ENCODE results near the gene CSTF3.

Gene CSTF3

DNA sequence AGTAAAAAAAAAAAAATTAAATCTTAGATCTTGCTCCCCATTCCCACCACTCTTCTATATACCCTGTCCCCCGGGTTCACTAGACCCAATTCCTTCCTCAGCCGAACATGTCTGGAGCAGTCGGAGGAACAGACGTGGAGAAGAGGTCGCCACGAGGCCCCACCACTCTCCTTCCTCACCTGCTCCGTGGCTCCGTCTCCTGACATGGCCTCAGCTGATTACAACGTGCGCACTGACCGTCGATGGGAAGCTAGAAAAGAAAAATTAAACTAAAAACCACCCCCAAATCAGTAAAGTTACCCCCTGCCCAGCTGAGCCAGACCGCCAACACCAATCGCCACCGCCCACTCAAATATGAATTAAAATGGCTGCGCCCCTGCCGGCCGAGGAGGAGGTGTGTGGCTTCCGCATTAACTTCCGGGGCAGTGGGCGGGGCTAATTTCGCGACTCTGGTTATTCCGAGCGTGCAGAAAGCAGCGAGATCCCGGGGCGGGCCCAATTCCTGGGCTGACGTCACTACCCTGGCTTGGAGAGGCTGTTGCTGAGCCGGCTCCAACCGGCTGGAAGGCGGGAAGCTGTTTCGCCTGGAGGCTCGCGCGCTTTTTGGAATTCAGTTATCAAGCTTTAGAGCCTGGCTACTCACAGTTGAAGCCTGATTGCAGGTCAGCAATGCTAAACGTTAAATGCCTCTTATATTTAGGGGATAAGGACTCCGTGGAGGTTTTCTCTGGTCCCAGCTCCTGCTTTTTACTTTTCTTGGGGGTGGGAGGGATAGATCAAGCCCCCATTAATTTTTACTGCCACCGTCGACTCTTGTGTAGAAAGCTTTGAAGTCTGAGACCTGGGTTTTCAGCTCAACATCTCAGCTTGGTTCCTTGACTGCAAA, at the start of gene CSTF3:
TSS of gene CSTF3 (minus strand) at position 361 of the 886 bp plus-strand sequence. CDS start at position 206, 155 bp downstream.
- Mint-ChIP-seq H3K4me1 (ENCODE audit: low read depth) (peaks cover 29% of the 10 kb centered on the region), H3K27ac (peak within 1 kb of the TSS; percentile 98)

DNA sequence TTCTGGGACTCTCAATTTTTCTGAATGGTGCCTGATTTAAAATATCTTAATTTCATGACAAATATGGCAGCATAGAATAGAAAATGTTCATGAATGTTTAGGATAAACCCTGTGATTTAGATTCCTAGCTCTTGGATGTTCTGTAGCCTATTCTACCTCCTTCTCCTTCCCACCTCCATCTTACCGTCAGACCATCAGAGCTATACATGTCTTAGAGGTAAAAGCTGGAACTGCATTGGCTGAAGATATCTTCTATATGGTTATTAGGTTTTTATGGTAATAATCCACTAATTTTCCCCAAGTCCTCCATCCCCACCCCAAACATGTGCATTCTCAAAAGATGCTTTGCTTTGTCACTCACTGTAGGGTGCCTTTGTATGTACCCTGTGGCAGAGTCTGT, 46.9 kb upstream of the CSTF3 start:
- Mint-ChIP-seq H3K36me3 (ENCODE audit: low read depth) (no peaks in the 10 kb centered on the region), H3K4me3 (no peak overlapping the region), H3K27me3 (ENCODE audit: low read depth) (peaks cover 3% of the 10 kb centered on the region), H3K27ac (no peak overlapping the region), H3K9me3 (no peaks in the 10 kb centered on the region), H3K4me1 (ENCODE audit: low read depth) (no peaks in the 10 kb centered on the region)

More for the DNA sequence above, at the start of gene CSTF3:
- Mint-ChIP-seq H3K27me3 (ENCODE audit: low read depth) (no peaks in the 10 kb centered on the region), H3K4me3 (peak within 1 kb of the TSS; percentile 100), H3K9me3 (no peaks in the 10 kb centered on the region), H3K36me3 (ENCODE audit: low read depth) (peaks cover 16% of the 10 kb centered on the region)

DNA sequence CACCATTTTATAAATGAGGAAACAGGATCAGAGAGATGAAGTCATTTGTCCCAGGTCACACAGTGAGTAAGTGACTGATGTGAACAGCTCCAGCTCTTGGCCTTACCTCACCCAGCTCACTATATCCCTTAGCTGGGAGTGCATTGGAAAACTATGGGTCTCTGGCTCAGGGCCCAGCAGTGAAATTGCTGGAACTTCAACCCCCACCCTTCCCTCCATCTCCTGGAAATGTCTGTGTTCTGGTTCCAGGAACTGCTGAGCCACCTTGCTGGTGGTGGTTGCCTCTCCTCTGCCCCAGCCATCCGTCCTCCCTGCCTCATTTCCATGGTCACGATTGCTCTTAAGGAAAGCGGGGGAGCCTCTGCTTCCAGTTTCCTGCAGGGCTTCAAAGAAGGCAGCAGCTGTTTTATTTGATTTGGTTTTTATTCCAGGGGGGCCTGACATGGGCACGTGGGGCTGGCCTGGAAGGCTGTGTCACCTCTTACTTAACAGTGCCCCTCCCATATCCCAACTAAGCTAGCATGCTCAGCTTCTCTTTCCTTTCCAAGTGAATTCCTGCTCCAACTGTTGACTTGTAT, 46.2 kb upstream of the CSTF3 start:
- Mint-ChIP-seq H3K4me3 (no peak overlapping the region), H3K36me3 (ENCODE audit: low read depth) (no peaks in the 10 kb centered on the region), H3K4me1 (ENCODE audit: low read depth) (no peaks in the 10 kb centered on the region), H3K27me3 (ENCODE audit: low read depth) (peaks cover 3% of the 10 kb centered on the region), H3K9me3 (no peaks in the 10 kb centered on the region), H3K27ac (no peak overlapping the region)

DNA sequence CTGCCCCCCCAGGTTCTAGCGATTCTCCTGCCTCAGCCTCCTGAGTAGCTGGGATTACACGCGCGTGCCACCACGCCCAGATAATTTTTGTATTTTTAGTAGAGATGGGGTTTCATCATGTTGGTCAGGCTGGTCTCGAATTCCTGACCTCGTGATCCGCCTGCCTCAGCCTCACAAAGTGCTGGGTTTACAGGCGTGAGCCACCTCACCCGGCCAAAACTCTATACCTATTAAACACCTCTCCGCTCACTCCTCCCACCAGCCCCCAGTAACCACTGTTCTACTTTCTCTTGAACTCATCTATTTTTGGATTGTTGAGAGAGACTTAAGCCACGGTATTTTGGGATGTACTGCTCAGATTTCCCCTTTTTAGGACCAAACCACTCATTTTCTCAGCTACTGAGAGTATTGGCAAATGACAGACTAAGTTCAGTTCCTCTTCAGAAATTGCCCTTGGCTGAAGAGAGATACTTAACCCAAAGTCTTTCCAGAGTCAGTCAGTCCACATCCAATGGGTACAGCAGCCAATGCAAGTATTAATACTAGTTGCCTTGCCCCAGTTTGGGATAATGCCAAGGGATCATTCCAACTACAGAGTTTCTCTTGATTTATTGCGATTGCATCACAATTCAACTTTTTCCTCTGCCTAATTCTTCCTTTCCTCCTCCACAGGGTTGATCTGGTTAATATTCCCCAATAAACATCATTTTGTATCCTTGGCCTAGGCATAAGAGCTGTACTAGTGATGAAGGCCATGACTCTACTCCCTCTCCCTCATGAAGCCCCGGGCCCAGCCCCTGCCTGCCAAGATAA, 36.8 kb upstream of the CSTF3 start:
- Mint-ChIP-seq H3K9me3 (no peaks in the 10 kb centered on the region), H3K27ac (no peak overlapping the region), H3K36me3 (ENCODE audit: low read depth) (no peaks in the 10 kb centered on the region), H3K4me1 (ENCODE audit: low read depth) (no peaks in the 10 kb centered on the region), H3K4me3 (no peak overlapping the region), H3K27me3 (ENCODE audit: low read depth) (no peaks in the 10 kb centered on the region)

DNA sequence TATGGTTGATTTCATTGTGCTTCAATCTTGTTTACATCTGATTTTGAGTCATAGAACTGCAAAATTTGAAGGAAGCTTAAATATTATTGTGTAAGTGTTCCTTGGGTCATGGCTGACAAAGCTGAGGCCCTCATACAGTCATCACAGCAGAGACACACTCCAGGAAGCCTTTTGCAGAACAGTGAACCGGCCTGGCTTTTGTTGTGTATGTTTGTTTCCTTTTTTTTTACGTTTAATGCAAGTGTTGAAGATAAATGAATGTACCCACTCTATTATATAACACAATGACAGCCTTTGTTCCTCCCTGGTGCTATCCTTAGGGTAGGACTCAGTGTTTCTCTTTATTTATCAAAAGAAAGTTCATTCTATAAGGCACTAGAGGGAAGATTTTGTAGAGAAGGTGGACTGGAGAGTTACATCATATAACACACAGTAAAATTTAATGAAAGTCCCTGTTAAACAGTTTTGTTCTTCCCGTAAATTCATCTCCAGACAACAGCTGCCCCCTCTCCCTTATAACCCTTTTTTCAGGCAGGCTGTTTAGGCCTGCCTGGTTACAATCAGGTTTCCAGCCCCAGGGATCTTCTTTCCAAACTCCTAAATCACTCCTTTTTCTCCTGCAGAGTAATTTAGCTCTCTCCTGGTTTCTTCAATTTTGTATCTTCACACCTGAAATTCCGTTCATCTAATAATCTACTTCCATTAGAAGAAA, 34.3 kb upstream of the CSTF3 start:
- Mint-ChIP-seq H3K27ac (no peak overlapping the region), H3K9me3 (no peaks in the 10 kb centered on the region), H3K4me1 (ENCODE audit: low read depth) (no peaks in the 10 kb centered on the region), H3K4me3 (no peak overlapping the region), H3K36me3 (ENCODE audit: low read depth) (no peaks in the 10 kb centered on the region), H3K27me3 (ENCODE audit: low read depth) (no peaks in the 10 kb centered on the region)

DNA sequence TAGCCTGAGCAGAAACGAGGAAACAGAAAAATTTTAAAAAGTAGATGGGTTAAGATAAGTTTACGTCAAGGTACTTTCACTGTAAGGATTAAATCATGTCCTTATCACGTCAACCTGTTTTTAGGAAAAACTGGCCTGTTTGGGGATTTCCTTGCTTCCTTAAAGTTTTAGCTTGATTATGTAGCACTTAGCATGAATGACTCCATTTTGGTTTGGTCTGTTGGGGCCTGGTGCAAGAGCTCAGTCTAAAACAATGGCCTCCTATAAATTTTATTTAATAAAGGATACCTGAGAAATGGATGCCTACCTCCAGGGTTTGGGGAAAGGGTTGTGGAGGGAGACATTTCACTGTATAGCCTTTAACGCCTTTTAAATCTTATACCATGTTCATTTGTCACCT, 33.2 kb upstream of the CSTF3 start:
- Mint-ChIP-seq H3K27me3 (ENCODE audit: low read depth) (no peaks in the 10 kb centered on the region), H3K4me3 (no peak overlapping the region), H3K4me1 (ENCODE audit: low read depth) (no peaks in the 10 kb centered on the region)

DNA sequence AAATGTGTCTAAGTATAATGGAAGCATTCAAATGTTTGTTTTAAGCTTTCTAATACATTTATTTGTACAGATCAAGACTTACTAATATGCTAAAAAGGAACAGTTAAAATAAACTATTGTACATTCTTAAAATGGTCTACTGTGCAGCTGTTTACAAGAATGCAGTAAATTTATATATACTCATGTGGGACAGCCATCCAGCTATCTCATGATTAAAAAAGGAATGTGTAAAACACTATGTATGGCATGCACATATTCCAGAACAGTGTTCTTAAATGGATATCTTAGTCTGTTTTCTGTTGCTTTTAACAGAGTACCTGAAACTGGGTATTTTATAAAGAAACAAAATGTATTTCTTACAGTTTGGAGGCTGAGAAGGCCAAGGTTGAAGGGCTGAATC, 30.2 kb upstream of the CSTF3 start:
- Mint-ChIP-seq H3K27ac (no peak overlapping the region), H3K9me3 (no peaks in the 10 kb centered on the region), H3K27me3 (ENCODE audit: low read depth) (no peaks in the 10 kb centered on the region)

More for the DNA sequence above, 33.2 kb upstream of the CSTF3 start:
- no peaks in the 10 kb centered on the region for H3K9me3 Mint-ChIP-seq
- no peaks in the 10 kb centered on the region for H3K36me3 Mint-ChIP-seq (ENCODE audit: low read depth)
- H3K27ac Mint-ChIP-seq: no peak overlapping the region

DNA sequence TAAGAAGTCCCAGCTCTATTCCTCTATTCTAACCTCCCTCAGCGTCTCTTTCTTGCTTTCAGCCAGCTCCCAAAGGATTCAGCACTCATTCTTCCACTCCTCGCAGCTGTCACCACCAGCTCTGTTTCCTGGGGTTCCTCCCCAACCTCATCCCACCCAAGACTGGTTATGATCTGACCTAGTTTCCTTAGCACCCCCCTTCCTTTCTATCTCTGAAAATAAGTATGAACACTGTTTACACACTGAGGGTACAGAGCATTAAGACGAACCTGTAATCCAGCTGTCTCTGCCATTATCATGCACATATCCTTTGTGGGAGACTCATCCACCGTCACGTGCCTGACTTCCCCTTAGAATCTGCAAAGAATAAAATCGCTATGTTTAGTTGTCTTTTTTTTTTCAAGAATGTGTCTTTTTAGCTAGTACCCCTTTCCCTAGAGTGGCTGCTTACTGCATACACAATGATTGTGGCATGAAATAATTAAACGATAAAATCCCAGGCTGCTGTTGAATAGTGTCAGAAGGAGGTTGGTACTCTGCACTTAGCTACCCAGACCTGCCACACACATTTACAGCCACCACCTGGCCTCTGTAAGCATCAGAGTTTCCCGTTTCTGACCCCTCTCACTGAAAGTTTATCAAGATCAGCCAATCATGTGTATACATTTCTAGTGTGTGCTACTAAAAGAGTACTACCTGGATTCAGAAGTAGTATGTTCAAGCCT, 26.9 kb upstream of the CSTF3 start:
- Mint-ChIP-seq H3K4me1 (ENCODE audit: low read depth) (no peaks in the 10 kb centered on the region), H3K4me3 (no peak overlapping the region), H3K9me3 (no peaks in the 10 kb centered on the region), H3K27me3 (ENCODE audit: low read depth) (no peaks in the 10 kb centered on the region), H3K36me3 (ENCODE audit: low read depth) (no peaks in the 10 kb centered on the region), H3K27ac (no peak overlapping the region)

More for the DNA sequence above, 30.2 kb upstream of the CSTF3 start:
- Mint-ChIP-seq H3K36me3 (ENCODE audit: low read depth) (no peaks in the 10 kb centered on the region), H3K4me3 (no peak overlapping the region), H3K4me1 (ENCODE audit: low read depth) (no peaks in the 10 kb centered on the region)

DNA sequence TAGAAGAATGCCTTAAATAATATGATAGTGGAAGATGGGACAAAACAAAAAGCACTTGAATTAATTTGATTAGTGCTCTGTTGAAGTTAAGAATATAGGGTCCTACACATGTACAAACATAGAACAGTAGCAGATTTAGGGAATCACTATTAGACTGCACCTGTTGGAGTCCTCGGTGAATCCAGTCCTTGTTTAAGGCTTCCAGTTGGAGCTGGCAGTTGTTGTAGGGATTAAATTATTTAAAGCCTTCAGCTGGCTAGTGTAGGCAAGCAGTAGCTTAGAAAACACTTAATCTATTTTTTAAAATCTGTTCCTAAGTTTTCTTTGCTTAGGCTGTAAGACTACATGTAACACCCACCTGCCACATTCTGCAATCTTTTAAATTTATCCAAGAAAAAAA, 24.5 kb upstream of the CSTF3 start:
- Mint-ChIP-seq H3K9me3 (no peaks in the 10 kb centered on the region), H3K4me3 (no peak overlapping the region), H3K27me3 (ENCODE audit: low read depth) (no peaks in the 10 kb centered on the region), H3K4me1 (ENCODE audit: low read depth) (no peaks in the 10 kb centered on the region), H3K27ac (no peak overlapping the region), H3K36me3 (ENCODE audit: low read depth) (no peaks in the 10 kb centered on the region)

DNA sequence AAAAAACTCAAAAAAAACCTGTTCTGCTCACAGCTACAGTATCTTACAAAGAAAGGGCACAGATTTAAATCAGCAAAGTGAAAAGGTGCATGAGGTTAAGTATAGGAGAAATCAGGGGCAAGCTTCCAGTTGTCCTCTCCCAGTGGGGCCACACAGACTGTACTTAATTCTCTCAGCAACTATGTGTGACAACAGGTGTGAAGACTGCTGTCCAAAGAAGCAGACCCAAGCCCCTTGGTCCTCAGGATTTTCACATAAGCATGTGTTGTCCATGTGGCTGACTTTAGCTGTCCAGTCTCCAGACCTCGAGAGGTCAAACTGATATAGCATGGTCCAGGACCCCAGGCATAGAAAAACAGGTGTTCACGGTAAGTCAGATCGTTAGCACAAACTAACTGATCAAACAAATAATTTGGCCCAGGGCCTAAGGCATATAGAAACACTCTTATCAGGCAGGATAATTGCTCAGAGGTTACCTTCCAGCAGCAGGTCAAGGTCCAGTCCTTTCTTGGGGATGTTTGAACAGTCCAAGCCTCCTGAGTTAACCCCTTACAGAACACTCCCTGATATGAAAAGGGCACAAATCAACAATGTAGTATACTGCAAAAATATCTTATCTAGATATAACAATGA, 21.1 kb upstream of the CSTF3 start:
- H3K9me3 Mint-ChIP-seq: peaks cover 4% of the 10 kb centered on the region
- no peak overlapping the region for H3K27ac Mint-ChIP-seq

DNA sequence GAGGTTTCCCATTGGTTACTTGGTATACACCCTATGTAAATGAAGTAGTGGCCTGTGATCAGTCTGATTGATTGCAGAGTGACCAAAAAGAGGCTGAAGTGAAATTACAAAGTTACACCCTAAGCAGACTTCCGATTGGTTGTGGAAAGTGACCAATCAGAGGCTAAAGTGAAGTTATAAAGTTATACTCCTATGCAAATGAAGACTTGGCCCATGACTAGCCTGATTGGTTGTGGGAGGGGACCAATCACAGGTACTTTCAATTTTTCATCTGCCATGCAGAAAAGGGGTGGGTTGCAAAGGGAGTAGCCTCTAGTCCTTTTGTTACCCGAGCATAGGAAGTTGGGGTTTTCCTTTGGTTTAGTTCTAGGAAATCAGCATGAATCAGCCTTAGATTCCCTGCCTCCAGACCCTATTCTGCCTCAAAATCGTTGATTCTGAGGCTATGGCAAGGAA, 18.1 kb upstream of the CSTF3 start:
- Mint-ChIP-seq H3K36me3 (ENCODE audit: low read depth) (peaks cover 4% of the 10 kb centered on the region), H3K4me1 (ENCODE audit: low read depth) (peaks cover 13% of the 10 kb centered on the region), H3K27ac (peak overlapping the region; percentile 29), H3K4me3 (peak overlapping the region; percentile 45), H3K9me3 (peaks cover 4% of the 10 kb centered on the region), H3K27me3 (ENCODE audit: low read depth) (no peaks in the 10 kb centered on the region)

More for the DNA sequence above, 21.1 kb upstream of the CSTF3 start:
- H3K4me1 Mint-ChIP-seq (ENCODE audit: low read depth): peaks cover 13% of the 10 kb centered on the region
- H3K4me3 Mint-ChIP-seq: no peak overlapping the region
- H3K36me3 Mint-ChIP-seq (ENCODE audit: low read depth): peaks cover 4% of the 10 kb centered on the region
- no peaks in the 10 kb centered on the region for H3K27me3 Mint-ChIP-seq (ENCODE audit: low read depth)

DNA sequence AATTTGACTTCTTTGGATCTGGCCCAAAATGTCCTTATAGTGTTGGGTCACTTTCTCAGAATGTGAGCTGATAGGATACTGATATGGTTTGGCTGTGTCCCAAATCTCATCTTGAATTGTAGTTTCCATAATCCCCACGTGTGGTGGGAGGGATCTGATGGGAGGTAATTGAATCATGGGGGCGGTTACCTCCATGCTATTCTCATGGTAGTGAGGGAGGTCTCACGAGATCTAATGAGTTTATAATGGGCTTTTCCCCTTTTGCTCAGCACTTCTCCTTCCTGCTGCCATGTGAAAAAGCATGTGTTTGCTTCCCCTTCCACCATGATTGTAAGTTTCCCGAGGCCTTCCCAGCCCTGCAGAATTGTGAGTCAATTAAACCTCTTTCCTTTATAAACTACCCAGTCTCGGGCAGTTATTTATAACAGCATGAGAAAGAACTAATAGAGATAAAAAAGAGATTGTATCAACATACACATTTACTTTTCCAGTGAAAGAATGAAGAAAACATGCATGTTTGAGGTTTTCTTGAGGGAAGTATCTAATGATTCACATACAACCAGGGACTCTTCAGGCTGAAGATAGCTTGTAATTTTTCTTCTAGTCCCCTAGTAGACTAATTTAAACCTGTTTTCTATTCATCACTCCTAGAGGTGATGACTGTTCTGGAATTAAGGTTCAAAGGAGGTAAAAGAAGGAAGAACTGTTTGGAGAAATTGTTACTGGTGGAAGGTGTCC, 17.3 kb upstream of the CSTF3 start:
- Mint-ChIP-seq H3K9me3 (peaks cover 4% of the 10 kb centered on the region), H3K4me3 (peak overlapping the region; percentile 7), H3K4me1 (ENCODE audit: low read depth) (peaks cover 13% of the 10 kb centered on the region), H3K36me3 (ENCODE audit: low read depth) (peaks cover 4% of the 10 kb centered on the region), H3K27me3 (ENCODE audit: low read depth) (no peaks in the 10 kb centered on the region), H3K27ac (no peak overlapping the region)
